ENCODE measurements around the gene ZSCAN23. TPM values are rescaled to one million over a fixed set of nuclear protein-coding genes. Genes with fewer than 3 reads are reported as not detected.

Gene ZSCAN23
- total RNA-seq, 1 experiment from 2014 or later = 2.9 TPM

DNA sequence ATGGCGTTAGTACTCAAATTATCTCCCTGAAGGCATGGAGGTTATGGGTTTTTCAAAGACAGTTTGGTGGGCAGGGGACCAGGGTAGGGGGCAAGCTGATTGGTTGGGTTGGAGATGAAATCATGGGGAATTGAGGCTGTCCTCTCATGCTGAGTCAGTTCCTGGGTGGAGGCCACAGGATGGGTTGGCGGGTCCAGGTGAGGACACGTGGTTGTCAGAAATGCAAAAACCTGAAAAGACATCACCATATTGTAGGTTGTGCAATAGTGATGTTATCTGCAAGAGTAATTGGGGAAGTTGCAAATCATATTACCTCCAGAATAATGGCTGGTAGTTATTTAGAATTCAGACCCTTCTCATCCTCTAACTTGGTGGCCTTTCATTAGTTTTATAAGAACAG, 42.2 kb upstream of the ZSCAN23 start:
- no peak overlapping the region for H4K91ac ChIP-seq (ENCODE audit: insufficient read length, low read depth, low read length)
- H4K8ac ChIP-seq (replicated peaks; ENCODE audit: insufficient read length, low read depth, low read length) = no peak overlapping the region
- no peaks in the 10 kb centered on the region for H3K9me3 ChIP-seq (ENCODE audit: control insufficient read depth, low read depth, low read length)
- no peaks in the 10 kb centered on the region for H3K4me1 ChIP-seq (ENCODE audit: insufficient read depth, low read length)
- DNase-seq = no peak
- H3K27me3 ChIP-seq (ENCODE audit: insufficient read depth, low read length) = no peaks in the 10 kb centered on the region
- H4K5ac ChIP-seq (ENCODE audit: insufficient read length, low read depth, low read length) = no peak overlapping the region
- H3T11ph ChIP-seq (ENCODE audit: low read length) = no peak overlapping the region
- H2BK120ac ChIP-seq (ENCODE audit: low read depth, low read length, poor library complexity, severe bottlenecking) = no peak overlapping the region
- no peak overlapping the region for H2BK5ac ChIP-seq (ENCODE audit: insufficient read length, low read length)
- H2AK5ac ChIP-seq (ENCODE audit: insufficient read length, low read length) = no peak overlapping the region
- H3K4me2 ChIP-seq (ENCODE audit: insufficient read depth, insufficient read length, low read length) = no peak overlapping the region
- no peak overlapping the region for H3K56ac ChIP-seq (ENCODE audit: insufficient read length, low read depth, low read length)
- no peak overlapping the region for H2AFZ ChIP-seq (ENCODE audit: low read length)
- no peaks in the 10 kb centered on the region for H3K79me1 ChIP-seq (ENCODE audit: insufficient read depth, low read depth, low read length, poor library complexity, severe bottlenecking)
- H3K23me2 ChIP-seq (ENCODE audit: insufficient read length, low read depth, low read length, poor library complexity, severe bottlenecking) = peaks cover 8% of the 10 kb centered on the region
- H3K18ac ChIP-seq (ENCODE audit: insufficient read length, low read depth, low read length) = no peak overlapping the region
- H3K14ac ChIP-seq (ENCODE audit: insufficient read depth, low read length) = no peak overlapping the region
- no peak overlapping the region for H3K9ac ChIP-seq (ENCODE audit: extremely low read depth, insufficient read length, low read length)
- H3K4ac ChIP-seq (ENCODE audit: low read depth, low read length) = no peak overlapping the region
- Mint-ChIP-seq H3K9me3 (no peaks in the 10 kb centered on the region), H3K4me1 (peaks cover 4% of the 10 kb centered on the region in 2 experiments), H3K27ac (no peak overlapping the region), H3K4me3 (no peak overlapping the region), H3K36me3 (ENCODE audit: insufficient read depth in 1 of 3, low read depth in 3 of 3) (no peaks in the 10 kb centered on the region), H3K27me3 (ENCODE audit: low read depth) (peaks cover 18% of the 10 kb centered on the region)
- H4K20me1 ChIP-seq (ENCODE audit: control insufficient read depth, insufficient read depth, insufficient read length) = no peaks in the 10 kb centered on the region
- no CpG with 5 or more reads among the region's 3 CpGs for WGBS (ENCODE audit: extremely low coverage, insufficient read length, low lambda C conversion rate)
- H3K27ac ChIP-seq (ENCODE audit: insufficient read length, low read depth, low read length) = no peak overlapping the region
- H3K23ac ChIP-seq (ENCODE audit: insufficient read length, low read depth, low read length) = no peak overlapping the region
- TF ChIP-seq, protein P1, sequence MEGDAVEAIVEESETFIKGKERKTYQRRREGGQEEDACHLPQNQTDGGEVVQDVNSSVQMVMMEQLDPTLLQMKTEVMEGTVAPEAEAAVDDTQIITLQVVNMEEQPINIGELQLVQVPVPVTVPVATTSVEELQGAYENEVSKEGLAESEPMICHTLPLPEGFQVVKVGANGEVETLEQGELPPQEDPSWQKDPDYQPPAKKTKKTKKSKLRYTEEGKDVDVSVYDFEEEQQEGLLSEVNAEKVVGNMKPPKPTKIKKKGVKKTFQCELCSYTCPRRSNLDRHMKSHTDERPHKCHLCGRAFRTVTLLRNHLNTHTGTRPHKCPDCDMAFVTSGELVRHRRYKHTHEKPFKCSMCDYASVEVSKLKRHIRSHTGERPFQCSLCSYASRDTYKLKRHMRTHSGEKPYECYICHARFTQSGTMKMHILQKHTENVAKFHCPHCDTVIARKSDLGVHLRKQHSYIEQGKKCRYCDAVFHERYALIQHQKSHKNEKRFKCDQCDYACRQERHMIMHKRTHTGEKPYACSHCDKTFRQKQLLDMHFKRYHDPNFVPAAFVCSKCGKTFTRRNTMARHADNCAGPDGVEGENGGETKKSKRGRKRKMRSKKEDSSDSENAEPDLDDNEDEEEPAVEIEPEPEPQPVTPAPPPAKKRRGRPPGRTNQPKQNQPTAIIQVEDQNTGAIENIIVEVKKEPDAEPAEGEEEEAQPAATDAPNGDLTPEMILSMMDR (conservative IDR thresholded peaks at IDR 0.05) = no peak
- H2BK12ac ChIP-seq (ENCODE audit: insufficient read length, low read depth, low read length) = no peak overlapping the region
- H2BK20ac ChIP-seq (ENCODE audit: low read depth, low read length, poor library complexity, severe bottlenecking) = no peak overlapping the region
- H3K79me2 ChIP-seq (ENCODE audit: insufficient read depth, low read length) = no peaks in the 10 kb centered on the region
- H2BK15ac ChIP-seq (ENCODE audit: low read depth, low read length) = no peak overlapping the region

Measured in H9 (cell line).